Esophagus muscularis mucosa (tissue), 4 donors: ENCODE measurements around the gene MAN1B1.

ENCODE experiments used
- CTCF ChIP-seq, 3 experiments: fragments of 200-600 bp in 2 of 3; fragments of 450-650 bp in 1 of 3; sonication (generic) in 2 of 3; IDR thresholded peaks; one replicate each; pipeline ENCODE4 v1.5.1; 2017 to 2019; ENCODE audit warnings: antibody characterized with exemption in 3 of 3, mild to moderate bottlenecking in 2 of 3, moderate library complexity in 1 of 3
- EP300 ChIP-seq: sonication (generic); formaldehyde crosslinking; IDR thresholded peaks from one replicate; pipeline ENCODE4 v1.6.1; 2017; ENCODE audit warnings: antibody characterized with exemption
- POLR2A ChIP-seq: fragments of 450-650 bp; IDR thresholded peaks from one replicate; pipeline ENCODE4 v1.6.1; 2017; ENCODE audit warnings: antibody characterized with exemption, moderate library complexity, mild to moderate bottlenecking, low read depth
- POLR2AphosphoS5 ChIP-seq, 2 donors: sonication (generic); formaldehyde crosslinking; IDR thresholded peaks; one replicate each; pipeline ENCODE4 v1.6.1; 2017; ENCODE audit warnings: antibody characterized with exemption in 2 of 2

GRCh38 chr9:137048655-137049543 is 37.9 kb upstream of the MAN1B1 start:
- TF ChIP-seq CTCF (IDR thresholded peaks at IDR 0.05) (no peak), POLR2A (no peak), POLR2AphosphoS5 (IDR thresholded peaks at IDR 0.05) (no peak), EP300 (no peak)
